ENCODE data around the gene ARHGAP6. TPM values are rescaled to one million over a fixed set of nuclear protein-coding genes. Genes with fewer than 3 reads are reported as not detected.
"Not testable (repeated sequence)": the region's sequence is repeated elsewhere in the genome, so short reads cannot be mapped to it uniquely, and the experiment has no call there.

The ARHGAP6 gene
- total and polyA plus RNA-seq, 9 of the 15 experiments (the other 6 are each of a cell fraction or from before 2014, with no cell fraction given) = 12.5 to 63.6 (median 41.8) TPM

DNA sequence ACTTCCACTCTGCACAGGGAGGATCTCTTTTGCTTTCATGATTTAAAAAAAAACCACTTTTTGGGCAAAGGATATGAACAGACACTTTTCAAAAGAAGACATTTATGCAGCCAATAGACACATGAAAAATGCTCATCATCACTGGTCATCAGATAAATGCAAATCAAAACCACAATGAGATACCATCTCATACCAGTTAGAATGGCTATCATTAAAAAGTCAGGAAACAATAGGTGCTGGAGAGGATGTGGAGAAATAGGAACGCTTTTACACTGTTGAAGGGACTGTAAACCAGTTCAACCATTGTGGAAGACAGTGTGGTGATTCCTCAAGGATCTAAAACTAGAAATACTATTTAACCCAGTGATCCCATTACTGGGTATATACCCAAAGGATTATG, 87.4 kb downstream of the ARHGAP6 start:
- TF ChIP-seq ZNF184 (CRISPR knock-in tag; IDR thresholded peaks at IDR 0.05) = peak; percentile 54; the same call in 1 of the 2 replicates
- H3K4me2 ChIP-seq (ENCODE audit: insufficient read depth, low read length); ATAC-seq; H3K4me3 ChIP-seq; H3K27me3 ChIP-seq (ENCODE audit: control insufficient read depth in 2 of 2, insufficient read depth in 2 of 2, low read length in 2 of 2); H2AFZ ChIP-seq (ENCODE audit: low read depth, low read length); H3K27ac ChIP-seq (ENCODE audit: extremely low read depth, low read depth, low read length); in situ Hi-C loops (cut with MboI); H3K9ac ChIP-seq (ENCODE audit: insufficient read depth in 1 of 2, low read depth in 2 of 2, low read length in 2 of 2); POLR2A ChIA-PET; H4K20me1 ChIP-seq (replicated peaks; ENCODE audit: control insufficient read depth, insufficient read depth, low read length); H3K79me2 ChIP-seq (ENCODE audit: control insufficient read depth, insufficient read depth, low read length); intact Hi-C loops (cut with micrococcal nuclease); H3K9me3 ChIP-seq (replicated peaks; ENCODE audit: control insufficient read depth, insufficient read depth, low read depth, low read length); H3K9me1 ChIP-seq (ENCODE audit: control insufficient read depth, insufficient read depth, low read length); H3K36me3 ChIP-seq (ENCODE audit: control insufficient read depth, insufficient read depth, low read length); BruUV-seq (replicated peaks); H3K4me1 ChIP-seq (replicated peaks in 1 of 2; ENCODE audit: control insufficient read depth in 2 of 2, insufficient read depth in 2 of 2, low read length in 2 of 2); CTCF ChIA-PET (ENCODE audit: low intra/inter-chr PET ratio); DNase-seq (ENCODE audit: extremely low read depth in 1 of 4, low spot score in 3 of 4); FAIRE-seq: not testable (repeated sequence)
- WGBS (ENCODE audit: insufficient coverage, low coverage, missing lambda C conversion rate) = 20% methylated on average over 1 of the region's 1 CpG

DNA sequence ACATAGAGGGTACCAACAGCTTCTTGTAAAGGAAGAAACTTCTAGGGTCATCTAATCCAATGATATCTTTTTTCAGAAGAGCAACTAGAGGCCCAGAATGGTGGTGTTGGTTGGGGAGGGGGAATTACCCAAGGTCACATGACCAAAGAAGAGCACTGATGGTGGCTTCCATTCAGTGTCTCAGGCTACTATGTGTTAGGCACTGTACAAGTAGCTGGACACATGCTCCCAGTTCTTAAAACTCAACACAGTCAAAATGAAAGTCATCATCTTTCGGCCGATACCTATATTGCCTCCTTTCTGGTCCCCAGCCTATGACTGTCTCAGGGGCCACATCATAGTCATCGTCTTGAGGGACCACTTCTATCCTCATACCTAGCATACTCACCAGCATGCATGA, 88.1 kb downstream of the ARHGAP6 start:
- Histone ChIP-seq H3K4me2 (ENCODE audit: insufficient read depth, low read length) (no peak overlapping the region), H3K79me2 (ENCODE audit: control insufficient read depth, insufficient read depth, low read length) (no peaks in the 10 kb centered on the region), H3K4me3 (no peak overlapping the region), H3K4me1 (replicated peaks in 1 of 2; ENCODE audit: control insufficient read depth in 2 of 2, insufficient read depth in 2 of 2, low read length in 2 of 2) (no peaks in the 10 kb centered on the region), H2AFZ (ENCODE audit: low read depth, low read length) (no peak overlapping the region), H3K27ac (ENCODE audit: extremely low read depth, low read depth, low read length) (no peak overlapping the region), H3K36me3 (ENCODE audit: control insufficient read depth, insufficient read depth, low read length) (no peaks in the 10 kb centered on the region), H3K27me3 (ENCODE audit: control insufficient read depth in 2 of 2, insufficient read depth in 2 of 2, low read length in 2 of 2) (no peaks in the 10 kb centered on the region), H3K9ac (ENCODE audit: insufficient read depth in 1 of 2, low read depth in 2 of 2, low read length in 2 of 2) (no peak overlapping the region), H4K20me1 (replicated peaks; ENCODE audit: control insufficient read depth, insufficient read depth, low read length) (no peaks in the 10 kb centered on the region), H3K9me3 (replicated peaks; ENCODE audit: control insufficient read depth, insufficient read depth, low read depth, low read length) (no peaks in the 10 kb centered on the region), H3K9me1 (ENCODE audit: control insufficient read depth, insufficient read depth, low read length) (no peaks in the 10 kb centered on the region)
- ATAC-seq (no peak), FAIRE-seq (no peak), DNase-seq (ENCODE audit: extremely low read depth in 1 of 4, low spot score in 3 of 4) (no peak)
- POLR2A ChIA-PET = no interaction called here
- intact Hi-C loops (cut with micrococcal nuclease) = no loop called here
- BruUV-seq (replicated peaks) = no TSS peak
- in situ Hi-C loops (cut with MboI) = no loop called here
- CTCF ChIA-PET (ENCODE audit: low intra/inter-chr PET ratio) = no interaction called here
- 25% methylated on average over 2 of the region's 3 CpGs for WGBS (ENCODE audit: insufficient coverage, low coverage, missing lambda C conversion rate)
- TF ChIP-seq RBM15 (IDR thresholded peaks at IDR 0.05; ENCODE audit: insufficient read depth, low read length) = no peak
- TF ChIP-seq, protein P1, sequence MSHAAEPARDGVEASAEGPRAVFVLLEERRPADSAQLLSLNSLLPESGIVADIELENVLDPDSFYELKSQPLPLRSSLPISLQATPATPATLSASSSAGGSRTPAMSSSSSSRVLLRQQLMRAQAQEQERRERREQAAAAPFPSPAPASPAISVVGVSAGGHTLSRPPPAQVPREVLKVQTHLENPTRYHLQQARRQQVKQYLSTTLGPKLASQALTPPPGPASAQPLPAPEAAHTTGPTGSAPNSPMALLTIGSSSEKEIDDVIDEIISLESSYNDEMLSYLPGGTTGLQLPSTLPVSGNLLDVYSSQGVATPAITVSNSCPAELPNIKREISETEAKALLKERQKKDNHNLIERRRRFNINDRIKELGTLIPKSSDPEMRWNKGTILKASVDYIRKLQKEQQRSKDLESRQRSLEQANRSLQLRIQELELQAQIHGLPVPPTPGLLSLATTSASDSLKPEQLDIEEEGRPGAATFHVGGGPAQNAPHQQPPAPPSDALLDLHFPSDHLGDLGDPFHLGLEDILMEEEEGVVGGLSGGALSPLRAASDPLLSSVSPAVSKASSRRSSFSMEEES (CRISPR knock-in tag; IDR thresholded peaks at IDR 0.05) = peak; percentile 58
